ENCODE data around the gene NDUFA6.

DNA sequence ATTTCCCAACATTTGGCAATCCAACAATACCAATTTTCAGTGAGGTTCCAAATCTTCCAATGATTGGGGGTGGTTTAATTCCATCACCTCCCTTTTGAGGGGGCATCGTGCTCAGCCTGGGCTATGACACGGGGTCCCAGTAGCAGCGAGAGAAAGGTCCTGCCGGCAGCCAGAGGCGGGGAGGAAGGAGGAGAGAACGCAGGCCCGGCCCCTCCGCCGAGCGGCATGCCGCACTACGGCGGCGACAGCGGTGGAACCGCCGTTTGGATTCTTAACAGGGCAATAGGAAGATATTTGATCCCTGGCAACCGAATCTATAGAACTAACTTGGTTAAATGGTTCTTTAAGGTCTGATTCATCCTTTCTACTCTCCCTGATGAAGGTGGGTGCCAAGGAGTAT, 18.3 kb upstream of the NDUFA6 start:
- TF ChIP-seq ZFP3 (CRISPR knock-in tag; IDR thresholded peaks at IDR 0.05) (no peak), OSR1 (CRISPR knock-in tag; IDR thresholded peaks at IDR 0.05) (no peak), ARNTL (CRISPR knock-in tag; IDR thresholded peaks at IDR 0.05; ENCODE audit: borderline replicate concordance, low read depth) (no peak), RARB (CRISPR knock-in tag; IDR thresholded peaks at IDR 0.05) (no peak), ZFP30 (CRISPR knock-in tag; IDR thresholded peaks at IDR 0.05) (no peak)
- TF ChIP-seq, protein P1, sequence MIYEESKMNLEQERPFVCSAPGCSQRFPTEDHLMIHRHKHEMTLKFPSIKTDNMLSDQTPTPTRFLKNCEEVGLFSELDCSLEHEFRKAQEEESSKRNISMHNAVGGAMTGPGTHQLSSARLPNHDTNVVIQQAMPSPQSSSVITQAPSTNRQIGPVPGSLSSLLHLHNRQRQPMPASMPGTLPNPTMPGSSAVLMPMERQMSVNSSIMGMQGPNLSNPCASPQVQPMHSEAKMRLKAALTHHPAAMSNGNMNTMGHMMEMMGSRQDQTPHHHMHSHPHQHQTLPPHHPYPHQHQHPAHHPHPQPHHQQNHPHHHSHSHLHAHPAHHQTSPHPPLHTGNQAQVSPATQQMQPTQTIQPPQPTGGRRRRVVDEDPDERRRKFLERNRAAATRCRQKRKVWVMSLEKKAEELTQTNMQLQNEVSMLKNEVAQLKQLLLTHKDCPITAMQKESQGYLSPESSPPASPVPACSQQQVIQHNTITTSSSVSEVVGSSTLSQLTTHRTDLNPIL (CRISPR knock-in tag; IDR thresholded peaks at IDR 0.05; ENCODE audit: low read depth), result no peak
